Non-pigmented ciliary epithelial cell (primary cell): ENCODE measurements around the gene CST3.
"Not testable (repeated sequence)": the region's sequence is repeated elsewhere in the genome, so short reads cannot be mapped to it uniquely, and the experiment has no call there.

ENCODE experiments used
- DNase-seq: peaks from one replicate; pipeline ENCODE4 v3.0.0-alpha.2; 2010; ENCODE audit warnings: low read depth

CST3 gene

DNA sequence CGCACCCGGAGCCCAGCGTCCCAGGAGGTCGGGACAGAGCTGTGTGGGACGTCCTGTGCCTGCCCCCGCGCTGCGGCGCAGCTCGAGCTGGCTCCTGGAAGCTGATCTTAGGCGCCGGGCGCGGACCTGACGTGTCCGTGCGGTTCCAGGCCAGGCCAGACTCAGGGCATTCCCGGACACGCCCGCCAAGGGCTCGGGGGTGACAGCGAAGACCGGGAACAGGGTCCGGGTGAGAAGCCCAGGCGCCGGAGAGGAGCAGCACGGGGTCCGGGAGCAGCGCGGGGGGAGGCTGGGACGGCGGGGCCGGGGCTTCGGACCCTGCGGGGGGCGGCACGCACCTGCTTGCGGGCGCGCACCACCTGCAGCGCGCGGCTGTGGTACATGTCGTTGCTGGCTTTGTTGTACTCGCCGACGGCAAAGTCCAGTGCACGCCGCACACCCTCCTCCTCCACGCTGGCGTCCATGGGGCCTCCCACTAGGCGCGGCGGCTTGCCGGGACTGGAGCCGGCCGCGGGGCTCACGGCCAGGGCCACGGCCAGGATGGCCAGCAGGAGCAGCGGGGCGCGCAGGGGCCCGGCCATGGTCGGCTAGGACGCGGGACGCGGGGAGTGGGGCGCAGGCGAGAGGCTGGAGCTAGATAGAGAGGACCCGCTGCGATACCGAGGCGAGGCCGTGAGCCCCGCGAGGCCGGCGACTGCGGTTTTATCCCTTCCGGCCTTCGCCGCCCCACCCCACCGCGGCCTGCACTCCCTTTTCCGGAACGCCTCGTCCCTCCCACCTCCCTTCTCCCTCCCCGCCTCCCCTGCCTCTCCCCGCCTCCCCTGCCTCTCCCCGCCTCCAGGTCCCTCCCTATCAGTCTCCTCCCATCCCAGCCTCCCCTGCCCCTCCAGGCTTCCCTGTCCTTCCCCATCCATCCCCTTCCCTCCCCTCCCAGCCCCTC, at the start of gene CST3:
CST3 (minus strand) TSS at position 674 of the 940 bp plus-strand sequence; CDS start at position 581, 93 bp downstream.
- DNase-seq, result peak; percentile 41

DNA sequence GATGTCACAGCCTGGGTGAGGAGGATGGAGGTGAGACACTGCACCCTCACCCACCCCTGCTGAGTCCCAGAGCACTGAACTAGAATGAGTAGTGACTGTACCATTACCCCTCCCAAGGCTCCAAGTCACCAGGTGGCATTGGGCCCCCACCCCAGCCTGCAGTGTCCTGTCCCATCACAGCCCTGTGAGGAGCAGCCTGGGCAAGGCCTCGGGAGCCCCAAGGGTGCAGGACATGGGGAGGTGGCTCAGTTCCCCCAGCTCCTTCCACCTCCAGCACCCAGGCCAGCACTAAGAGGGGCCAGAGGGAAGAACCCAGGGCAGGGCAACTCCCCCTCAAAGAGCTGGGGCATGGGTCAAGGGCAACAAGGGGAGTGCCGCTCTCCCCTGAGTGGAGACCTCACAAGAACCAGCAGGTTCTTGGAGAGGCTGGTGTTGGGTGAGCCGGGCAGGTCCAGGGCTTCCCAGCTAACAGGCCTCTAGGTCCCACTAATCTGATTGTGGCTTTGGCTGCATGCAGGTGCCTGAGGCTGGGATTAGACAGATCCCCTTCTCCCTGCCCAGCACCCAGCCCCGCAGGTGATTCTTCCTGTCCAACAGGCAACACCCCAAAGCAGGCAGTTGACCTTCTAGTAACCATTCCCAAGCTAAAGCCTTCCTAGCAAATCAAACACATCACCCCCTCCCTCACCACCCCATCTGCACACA, 48.4 kb upstream of the CST3 start:
- DNase-seq, result no peak

- DNase-seq, result not testable (repeated sequence)
Observed at GRCh38 chr20:23685529-23685896, 47.8 kb upstream of the CST3 start.

DNA sequence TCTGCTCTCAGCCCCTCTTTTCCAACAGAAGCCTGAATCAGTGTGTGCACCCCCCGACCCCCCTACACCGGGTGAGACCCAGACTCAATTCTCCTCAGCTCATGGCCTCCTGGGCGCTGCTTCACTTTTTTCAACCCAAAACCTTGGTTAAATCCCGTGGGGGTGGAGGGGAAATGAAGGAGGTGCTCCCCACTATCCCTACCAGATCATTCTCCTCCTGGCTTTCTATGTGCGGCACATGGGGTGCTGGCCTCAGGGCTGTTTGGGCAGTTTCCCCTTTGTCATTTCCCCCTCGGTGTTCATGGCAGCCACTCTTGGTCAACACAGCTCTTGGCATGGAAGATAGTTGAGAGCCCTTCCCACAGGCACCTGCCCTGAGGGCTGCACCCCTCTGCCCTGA, 46.5 kb upstream of the CST3 start:
- no peak for DNase-seq

GRCh38 chr20:23683807-23684206, 46.1 kb upstream of the CST3 start:
- no peak for DNase-seq

DNA sequence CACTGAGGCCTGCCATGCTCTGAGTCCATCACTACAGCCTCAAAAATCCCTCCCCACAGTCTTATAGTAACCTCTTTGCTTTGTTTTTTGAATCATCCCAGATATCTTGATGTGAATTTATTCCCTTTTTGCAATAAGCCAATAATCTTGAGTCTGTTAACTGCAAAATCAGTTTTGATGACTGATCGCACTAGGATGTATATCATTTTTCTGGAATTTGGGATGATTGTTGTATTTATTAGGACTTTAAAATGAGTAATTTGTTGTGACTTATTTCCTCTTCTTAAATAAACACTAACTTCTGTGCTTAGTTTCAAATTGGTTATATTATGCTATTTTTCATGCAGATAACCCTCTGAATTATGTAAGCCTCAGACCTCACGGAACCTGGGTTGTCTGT, 45.5 kb upstream of the CST3 start:
- DNase-seq, result no peak

DNA sequence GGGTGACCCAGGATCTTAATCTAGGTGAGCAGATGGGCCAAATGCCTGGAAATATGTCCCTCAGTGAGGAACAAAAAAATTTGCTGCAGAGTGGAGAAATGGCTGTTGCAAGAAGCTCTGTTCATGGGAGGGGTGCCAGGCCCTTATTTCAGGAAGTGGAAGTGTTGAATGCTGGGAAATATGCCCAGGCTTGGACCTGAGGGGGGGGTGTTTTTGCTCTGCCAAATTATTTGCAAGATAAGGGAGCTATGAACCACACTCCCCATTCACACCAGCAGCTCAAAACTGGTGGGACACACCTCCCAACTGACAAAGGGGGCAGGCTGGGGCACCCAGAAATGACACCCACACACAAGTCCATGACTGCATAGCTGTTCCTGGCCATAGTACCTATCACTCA, 42.4 kb upstream of the CST3 start:
- DNase-seq, result no peak

DNA sequence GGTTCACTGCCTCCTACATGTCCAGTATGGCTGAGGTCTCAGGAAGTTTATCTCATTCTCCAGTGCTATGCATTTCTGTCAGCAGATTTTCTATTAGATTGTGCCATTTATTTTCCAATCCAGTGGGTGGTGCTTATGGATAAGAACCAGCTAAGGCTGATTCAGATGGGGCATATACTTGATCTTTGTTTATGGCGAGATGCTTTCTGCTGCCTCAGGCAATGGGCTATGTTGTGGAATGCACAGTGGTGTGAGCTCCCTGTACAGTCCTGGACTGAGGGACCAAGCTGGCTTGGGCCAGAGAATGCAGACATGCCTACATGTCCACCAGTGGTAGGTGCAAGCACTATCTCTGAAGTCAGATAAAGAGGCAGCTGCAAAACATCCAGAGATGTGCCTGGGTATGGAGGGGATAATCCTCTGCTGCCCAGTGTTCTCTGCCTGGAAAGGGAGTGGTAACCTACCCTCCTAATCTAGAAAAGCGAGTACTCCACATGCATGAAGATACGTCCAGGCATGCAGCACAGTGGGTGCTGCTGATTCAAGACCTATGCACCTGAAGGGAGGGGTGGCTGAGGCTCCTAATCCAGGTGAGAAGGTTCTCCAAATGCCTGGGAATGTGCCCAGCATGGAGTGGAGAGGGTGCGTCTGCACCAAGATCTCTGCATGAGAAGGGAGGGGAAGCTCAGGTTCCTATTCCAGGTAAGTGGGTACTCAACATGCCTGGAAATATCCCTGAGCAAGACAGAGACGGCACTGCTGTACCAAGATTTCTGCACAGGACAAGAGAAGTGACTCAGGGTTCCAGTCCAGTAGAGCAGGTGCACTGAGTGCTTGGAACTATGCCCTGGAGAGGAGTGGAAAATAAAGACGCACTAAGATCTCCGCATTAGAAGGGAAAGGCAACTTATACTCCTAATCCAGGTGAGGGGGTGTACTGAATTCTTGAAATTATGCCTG, 41.7 kb upstream of the CST3 start:
- DNase-seq, result no peak

- DNase-seq, result no peak
Observed at GRCh38 chr20:23673209-23673608, 35.5 kb upstream of the CST3 start.

DNA sequence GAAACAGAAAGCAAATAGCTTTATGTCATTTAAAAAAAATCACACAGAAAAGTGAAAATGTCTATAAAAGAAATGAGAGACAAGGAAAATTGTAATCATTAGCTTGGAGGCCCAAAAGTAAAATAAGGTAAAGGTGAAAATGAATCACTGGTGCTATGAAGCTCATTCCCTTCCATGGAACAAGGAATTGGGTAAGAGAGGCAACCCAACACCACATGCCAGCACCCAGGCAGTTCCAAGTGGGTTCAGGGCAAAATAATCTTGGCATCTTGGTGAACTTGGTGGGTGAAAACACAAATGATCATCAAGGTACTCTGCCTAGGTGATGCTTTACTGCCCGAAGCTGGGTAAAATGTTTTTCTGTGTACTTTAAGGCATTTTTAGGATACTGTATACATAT, 34.4 kb upstream of the CST3 start:
- no peak for DNase-seq

DNA sequence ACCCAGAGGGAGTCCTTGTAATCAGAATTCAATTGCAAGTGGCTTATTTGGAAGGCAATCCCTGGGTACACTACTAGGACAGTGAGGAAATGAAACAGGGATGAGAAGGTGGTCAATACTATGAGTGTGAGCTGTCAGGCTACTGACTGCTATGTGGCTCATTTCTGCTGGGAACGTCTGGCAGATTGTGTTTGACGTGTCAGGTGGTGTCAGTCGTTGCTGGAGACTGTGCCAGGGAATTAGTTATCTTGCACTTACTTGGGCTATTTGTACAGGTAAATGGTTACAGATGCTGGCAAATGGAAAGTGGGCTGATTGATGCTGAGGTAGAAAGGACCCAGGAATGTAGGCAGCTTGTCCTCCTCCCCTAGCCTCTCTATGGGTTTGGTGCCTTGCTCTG, 33.7 kb upstream of the CST3 start:
- no peak for DNase-seq

DNA sequence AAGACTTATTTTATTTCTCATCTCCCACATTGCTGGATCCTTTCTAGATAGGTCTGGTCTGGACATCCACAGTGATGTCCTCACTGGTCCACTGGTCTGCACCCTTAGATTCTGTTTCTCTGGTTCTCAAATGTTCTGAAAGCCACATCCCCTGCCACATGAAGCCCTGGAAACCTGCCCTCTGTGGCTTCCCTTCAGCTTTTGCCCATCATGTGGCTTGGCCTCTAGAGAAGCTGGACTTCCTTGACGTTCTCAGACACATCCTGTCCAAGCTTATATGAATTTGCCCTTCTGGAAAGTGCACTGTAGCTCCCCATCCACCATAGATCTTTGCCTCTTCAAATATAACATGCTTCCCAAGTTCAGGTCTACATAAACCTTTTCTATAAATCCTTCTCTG, 32.6 kb upstream of the CST3 start:
- no peak for DNase-seq

DNA sequence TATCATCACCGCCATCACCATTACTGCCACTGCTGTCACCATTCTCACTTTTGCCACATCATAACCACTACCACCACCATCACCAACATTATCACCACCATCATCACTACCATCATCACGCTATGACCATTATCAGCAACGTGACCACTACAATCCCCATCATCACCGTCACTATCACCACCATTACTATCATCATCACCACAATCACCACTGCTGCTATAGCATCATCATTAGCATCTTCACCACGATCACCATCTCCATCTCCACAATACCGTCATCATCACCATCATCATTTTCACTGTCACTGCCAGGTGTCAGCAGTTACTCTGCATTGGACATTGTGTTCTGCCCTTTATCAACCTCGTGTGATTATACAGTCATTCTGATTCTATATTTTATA, 32.1 kb upstream of the CST3 start:
- no peak for DNase-seq

- DNase-seq, result no peak
Observed at GRCh38 chr20:23669327-23669726, 31.6 kb upstream of the CST3 start.

DNA sequence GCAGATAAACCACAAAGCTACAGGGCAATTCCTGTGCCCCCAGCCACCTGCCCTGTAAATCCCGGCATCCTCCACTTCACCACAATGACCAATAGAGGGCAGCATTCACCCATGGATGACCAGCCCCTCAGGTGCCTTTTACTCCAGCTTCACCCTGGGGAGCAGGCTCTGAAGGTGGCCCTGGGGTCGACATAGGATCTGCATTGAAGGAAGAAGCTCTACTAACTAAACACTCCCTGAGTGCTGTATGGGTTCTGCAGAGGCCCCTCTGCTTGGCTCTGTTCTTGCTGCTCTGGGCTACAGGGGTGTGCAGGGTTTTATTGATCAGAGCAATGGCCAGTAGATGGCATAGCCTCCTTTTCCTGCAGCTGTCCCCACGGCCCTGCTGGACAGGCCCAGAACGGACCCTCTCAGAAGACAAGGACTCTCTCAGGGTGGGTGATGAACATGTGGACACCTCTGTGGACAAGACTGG, 30.8 kb upstream of the CST3 start:
- DNase-seq, result no peak

DNA sequence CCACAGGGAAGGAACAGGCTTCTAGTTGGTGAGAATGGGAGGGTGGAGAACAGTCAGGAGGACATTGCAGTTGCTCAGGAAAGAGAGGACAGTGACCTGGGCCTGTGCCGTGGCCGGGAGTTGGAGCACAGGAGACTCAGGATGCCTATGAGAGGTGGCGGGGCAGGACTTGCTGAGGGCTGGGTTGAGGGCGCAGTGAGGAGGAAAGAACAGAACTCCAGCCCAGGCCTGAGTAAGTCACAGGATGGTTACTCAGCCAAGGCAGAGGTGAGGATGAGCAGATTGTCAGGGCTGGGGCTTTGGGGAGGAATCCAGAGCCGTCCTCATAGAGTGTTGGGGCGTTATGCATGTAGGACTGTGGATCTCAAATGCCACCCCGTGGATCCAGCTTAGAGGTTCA, 29.9 kb upstream of the CST3 start:
- no peak for DNase-seq

- DNase-seq, result no peak
Observed at GRCh38 chr20:23666698-23667097, 28.9 kb upstream of the CST3 start.

DNA sequence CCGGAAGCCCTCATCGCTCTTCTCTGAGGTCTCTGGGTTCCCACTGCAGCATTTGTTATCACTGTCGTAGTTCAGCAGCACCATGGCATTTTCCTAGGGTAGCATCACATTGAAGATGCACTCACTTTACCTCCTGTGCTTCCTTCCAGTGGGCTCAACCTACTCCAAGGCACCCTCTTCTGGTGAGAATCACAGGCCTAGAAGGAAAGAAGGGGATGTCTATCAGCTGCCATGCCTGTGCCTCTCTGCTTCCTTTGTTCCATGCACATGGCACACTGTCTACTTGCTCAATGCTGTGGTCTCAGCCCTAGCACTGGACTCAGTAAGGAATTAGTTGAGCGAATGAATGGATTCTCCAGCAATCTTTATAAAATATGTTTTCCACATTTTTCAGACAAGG, 28.4 kb upstream of the CST3 start:
- no peak for DNase-seq

DNA sequence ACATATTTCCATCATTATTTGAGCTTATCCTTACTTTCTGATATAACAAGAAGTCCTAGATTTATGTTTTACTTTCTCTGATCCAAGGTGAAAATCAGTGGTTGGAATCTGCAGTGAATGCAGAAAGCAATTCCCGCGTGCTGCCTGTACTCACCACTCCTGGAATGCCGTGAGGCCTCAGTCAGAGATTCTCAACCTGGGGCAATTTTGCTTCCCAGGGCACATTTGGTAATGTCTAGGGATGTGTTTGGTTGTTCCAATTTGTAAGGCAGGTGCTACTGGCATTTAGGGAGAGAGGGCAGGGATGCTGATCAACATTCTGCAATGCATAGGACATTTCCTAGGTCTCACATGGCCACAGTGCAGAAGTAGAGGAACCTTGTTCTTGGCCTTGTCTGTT, 27.2 kb upstream of the CST3 start:
- no peak for DNase-seq

DNA sequence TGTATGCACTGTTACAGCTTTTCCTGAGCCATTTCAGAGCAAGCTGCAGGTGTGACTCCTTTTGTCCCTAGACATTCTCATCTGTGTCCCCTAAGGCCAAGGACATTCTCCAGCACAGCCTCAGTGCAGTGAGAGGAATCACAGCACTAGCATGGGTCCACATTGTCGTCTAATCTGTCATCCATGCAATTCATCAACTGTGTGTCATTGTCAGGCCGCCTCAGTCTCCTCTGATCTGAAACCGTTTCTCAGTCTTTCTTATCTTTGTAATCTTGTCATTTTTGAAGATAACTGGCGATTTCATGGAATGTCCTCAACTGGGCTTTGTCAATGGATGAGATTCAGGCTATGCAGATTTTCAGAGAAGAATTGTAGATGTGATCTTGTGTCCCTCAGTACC, 26.3 kb upstream of the CST3 start:
- not testable (repeated sequence) for DNase-seq

GRCh38 chr20:23663180-23663579, 25.4 kb upstream of the CST3 start:
- DNase-seq, result no peak

- no peak for DNase-seq
Observed at GRCh38 chr20:23662276-23662870, 24.6 kb upstream of the CST3 start.
